OCI-M1 (cell line): ENCODE data around the gene RARG.
"Not testable (repeated sequence)": the region's sequence is repeated elsewhere in the genome, so short reads cannot be mapped to it uniquely, and the experiment has no call there.

Experiments
- DNase-seq: peaks from one replicate; lab custom pipeline; 2025; lab: John Stamatoyannopoulos, UW

RARG gene

GRCh38 chr12:53191096-53191884 is 40.7 kb downstream of the RARG start:
- DNase-seq = no peak

- DNase-seq = peak; percentile 16
Observed at GRCh38 chr12:53190108-53190729, 41.8 kb downstream of the RARG start.

GRCh38 chr12:53187145-53187899 is 44.7 kb downstream of the RARG start:
- no peak for DNase-seq

- DNase-seq = no peak
Observed at GRCh38 chr12:53186745-53187144, 45.3 kb downstream of the RARG start.

- DNase-seq = no peak
Observed at GRCh38 chr12:53185582-53186153, 46.3 kb downstream of the RARG start.

- DNase-seq = no peak
Observed at GRCh38 chr12:53184828-53185227, 47.2 kb downstream of the RARG start.

GRCh38 chr12:53182903-53183302 is 49.1 kb downstream of the RARG start:
- DNase-seq = peak; percentile 78

- DNase-seq = peak; percentile 35
Observed at GRCh38 chr12:53181935-53182334, 50.1 kb downstream of the RARG start.

GRCh38 chr12:53180931-53181645 is 50.9 kb downstream of the RARG start:
- peak; percentile 84 for DNase-seq

GRCh38 chr12:53180220-53180930 is 51.6 kb downstream of the RARG start, which contains the start of the genes CSAD and ZNF740:
TSS of gene CSAD (minus strand) at chr12:53180925. CDS start at chr12:53173470, 7,455 bp downstream.
TSS of gene ZNF740 (plus strand) at chr12:53180722. CDS start at chr12:53181984, 1,262 bp downstream.
- peak; percentile 98 for DNase-seq

- no peak for DNase-seq
Observed at GRCh38 chr12:53179687-53180219, 52.3 kb downstream of the RARG start.

- DNase-seq = not testable (repeated sequence)
Observed at GRCh38 chr12:53178803-53179202, 53.2 kb downstream of the RARG start.

- not testable (repeated sequence) for DNase-seq
Observed at GRCh38 chr12:53177447-53177846, 54.6 kb downstream of the RARG start.

- no peak for DNase-seq
Observed at GRCh38 chr12:53176750-53177149, 55.3 kb downstream of the RARG start.

GRCh38 chr12:53174881-53175491 is 57.0 kb downstream of the RARG start:
- DNase-seq = peak; percentile 65

- no peak for DNase-seq
Observed at GRCh38 chr12:53173085-53173715, 58.8 kb downstream of the RARG start.

- no peak for DNase-seq
Observed at GRCh38 chr12:53172352-53172751, 59.7 kb downstream of the RARG start.

GRCh38 chr12:53171725-53172329 is 60.2 kb downstream of the RARG start:
- DNase-seq = no peak
